HG03571 (cell line): ENCODE measurements around the gene MOGAT1.

Source experiments
- ATAC-seq: cut with Tn5 transposase; IDR thresholded peaks from one replicate; pipeline ENCODE4 v1.9.1; 2021; ENCODE audit not compliant: unreplicated experiment

The MOGAT1 gene

GRCh38 chr2:222671259-222672067 is at the start of gene MOGAT1:
Gene MOGAT1, plus strand, starts transcription at chr2:222671658. Its CDS starts 128 bp downstream, at chr2:222671786.
- no peak for ATAC-seq

- no peak for ATAC-seq
These were observed 49.6 kb upstream of the MOGAT1 start for GRCh38 chr2:222621893-222622292.

GRCh38 chr2:222622910-222623309 is 48.5 kb upstream of the MOGAT1 start:
- ATAC-seq, result no peak

GRCh38 chr2:222623756-222624309 is 47.6 kb upstream of the MOGAT1 start:
- ATAC-seq, result no peak

GRCh38 chr2:222627764-222628163 is 43.7 kb upstream of the MOGAT1 start:
- no peak for ATAC-seq

GRCh38 chr2:222635295-222635694 is 36.2 kb upstream of the MOGAT1 start:
- ATAC-seq, result no peak

- ATAC-seq, result no peak
These were observed 34.4 kb upstream of the MOGAT1 start for GRCh38 chr2:222637067-222637466.

GRCh38 chr2:222641336-222641735 is 30.1 kb upstream of the MOGAT1 start:
- no peak for ATAC-seq

- ATAC-seq, result no peak
These were observed 28.3 kb upstream of the MOGAT1 start for GRCh38 chr2:222643134-222643533.

- no peak for ATAC-seq
These were observed 25.4 kb upstream of the MOGAT1 start for GRCh38 chr2:222646008-222646407.

- no peak for ATAC-seq
These were observed 21.7 kb upstream of the MOGAT1 start for GRCh38 chr2:222649801-222650200.

- ATAC-seq, result no peak
These were observed 19.6 kb upstream of the MOGAT1 start for GRCh38 chr2:222651718-222652418.

- ATAC-seq, result no peak
These were observed 18.8 kb upstream of the MOGAT1 start for GRCh38 chr2:222652491-222653255.

- ATAC-seq, result no peak
These were observed 18.2 kb upstream of the MOGAT1 start for GRCh38 chr2:222653280-222653679.

- ATAC-seq, result peak; percentile 92
These were observed 15.5 kb upstream of the MOGAT1 start, which contains the start of gene FARSB for GRCh38 chr2:222655787-222656525. Gene FARSB, minus strand, starts transcription at chr2:222656092. Its CDS starts 19 bp downstream, at chr2:222656073.

GRCh38 chr2:222656526-222657446 is 14.7 kb upstream of the MOGAT1 start:
- ATAC-seq, result peak; percentile 17

GRCh38 chr2:222663479-222663878 is 8.0 kb upstream of the MOGAT1 start:
- ATAC-seq, result no peak

- no peak for ATAC-seq
These were observed 2.8 kb upstream of the MOGAT1 start for GRCh38 chr2:222668494-222669154.

- no peak for ATAC-seq
These were observed 2.1 kb upstream of the MOGAT1 start for GRCh38 chr2:222669353-222669752.
